HCT116 (cell line): ENCODE measurements around the gene AUTS2. TPM values are rescaled to one million over a fixed set of nuclear protein-coding genes. Genes with fewer than 3 reads are reported as not detected.

Experiments
- ATAC-seq: fragments of 200-7000 bp; cut with Tn5 transposase; 2 replicates; pipeline ENCODE4 v1.9.1; 2020; ENCODE audit warnings: mild to moderate bottlenecking, moderate library complexity
- BruUV-seq: library from RNA; stranded (reverse); fragments of 400-500 nt; replicated peaks from 2 replicates; lab custom pipeline; 2021; lab: Mats Ljungman, UMichigan
- CTCF ChIA-PET: fragments of 300-600 bp; sonication (Branson Sonifier 250); formaldehyde crosslinking; loops from one replicate; lab custom pipeline; 2021; ENCODE audit warnings: antibody characterized with exemption; lab: Charles Lee
- POLR2A ChIA-PET: fragments of 300-600, 350-600 bp; sonication (Branson Sonifier 250); formaldehyde crosslinking; loops from one replicate; lab custom pipeline; 2021; ENCODE audit warnings: antibody characterized with exemption; lab: Charles Lee
- RAD21 ChIA-PET, 2 experiments: fragments of 300-600 bp; sonication (Branson Sonifier 250); formaldehyde crosslinking; loops; one replicate each; lab custom pipeline; 2023; ENCODE audit warnings: low total read pairs in 2 of 2; ENCODE audit not compliant: uncharacterized antibody in 2 of 2, unreplicated experiment in 2 of 2, low non-redundant PET in 1 of 2; lab: Charles Lee
- DNase-seq: peaks from one replicate; pipeline ENCODE4 v3.0.0-alpha.2; 2010; ENCODE audit warnings: low read depth, low spot score
- H2AFZ ChIP-seq: fragments of 200-600 bp; shearing (Covaris generic), sonication (generic); 2 replicates; pipeline ENCODE4 v1.6.1; 2017; ENCODE audit warnings: low read depth, mixed run types, mixed read lengths, antibody characterized with exemption, low read length; ENCODE audit not compliant: poor library complexity, severe bottlenecking
- H3K27ac ChIP-seq: 2 replicates; pipeline ENCODE4 v1.5.1; 2012; ENCODE audit warnings: low read depth, low read length
- H3K27me3 ChIP-seq: fragments of 200-600 bp; sonication (generic); 2 replicates; pipeline ENCODE4 v1.6.1; 2016; ENCODE audit warnings: mixed run types, low read length, mixed read lengths; ENCODE audit not compliant: insufficient read depth
- H3K36me3 ChIP-seq, 2 experiments: fragments of 200-500 bp in 1 of 2; fragments of 200-600 bp in 1 of 2; sonication (Bioruptor generic) in 1 of 2; sonication (generic) in 1 of 2; 2 replicates each; pipeline versions ENCODE4 v1.5.1 to v1.6.1; 2014 to 2016; ENCODE audit warnings: low read length in 2 of 2, inconsistent platforms in 1 of 2, mixed read lengths in 1 of 2, mixed run types in 1 of 2; ENCODE audit not compliant: insufficient read depth in 2 of 2, control insufficient read depth in 1 of 2
- H3K4me1 ChIP-seq, 2 experiments: fragments of 200-600 bp in 1 of 2; sonication (generic) in 1 of 2; 2 replicates each; pipeline versions ENCODE4 v1.5.1 to v1.6.1; 2012 to 2017; ENCODE audit warnings: low read length in 2 of 2, inconsistent platforms in 1 of 2, mild to moderate bottlenecking in 1 of 2, mixed read lengths in 1 of 2, mixed run types in 1 of 2, moderate library complexity in 1 of 2; ENCODE audit not compliant: insufficient read depth in 2 of 2, control insufficient read depth in 1 of 2
- H3K4me2 ChIP-seq: fragments of 200-600 bp; sonication (generic); 2 replicates; pipeline ENCODE4 v1.6.1; 2017; ENCODE audit warnings: mixed run types, low read length, mixed read lengths
- H3K4me3 ChIP-seq, 2 experiments: fragments of 200-600 bp in 1 of 2; sonication (generic) in 1 of 2; replicated peaks in 1 of 2; 2 replicates each; pipeline ENCODE4 v1.5.1; 2011 to 2016; ENCODE audit warnings: low read length in 2 of 2, control low read depth in 1 of 2, low read depth in 1 of 2, mild to moderate bottlenecking in 1 of 2, mixed read lengths in 1 of 2, mixed run types in 1 of 2
- H3K79me2 ChIP-seq: fragments of 200-600 bp; sonication (generic); 2 replicates; pipeline ENCODE4 v1.6.1; 2017; ENCODE audit warnings: mild to moderate bottlenecking, mixed run types, low read length, moderate library complexity, mixed read lengths; ENCODE audit not compliant: insufficient read depth
- H3K9ac ChIP-seq: fragments of 200-600 bp; sonication (generic); 2 replicates; pipeline ENCODE4 v1.6.1; 2016; ENCODE audit warnings: low read length, mixed read lengths
- H3K9me2 ChIP-seq: fragments of 200-600 bp; sonication (generic), shearing (Covaris generic); 2 replicates; pipeline ENCODE4 v1.6.1; 2017; ENCODE audit warnings: mixed run types, mild to moderate bottlenecking, moderate library complexity; ENCODE audit not compliant: insufficient read depth
- H3K9me3 ChIP-seq, 2 experiments: fragments of 200-500 bp in 1 of 2; fragments of 200-600 bp in 1 of 2; sonication (Bioruptor generic) in 1 of 2; sonication (generic) in 1 of 2; 2 replicates each; pipeline ENCODE4 v1.6.1; 2014 to 2017; ENCODE audit warnings: low read length in 2 of 2, mixed read lengths in 2 of 2, inconsistent platforms in 1 of 2, low read depth in 1 of 2, mild to moderate bottlenecking in 1 of 2, mixed run types in 1 of 2, moderate library complexity in 1 of 2; ENCODE audit not compliant: control insufficient read depth in 1 of 2, insufficient read depth in 1 of 2
- H4K20me1 ChIP-seq: fragments of 200-600 bp; sonication (generic), shearing (Covaris generic); 2 replicates; pipeline ENCODE4 v1.6.1; 2017; ENCODE audit warnings: mixed run types, mild to moderate bottlenecking, moderate library complexity; ENCODE audit not compliant: insufficient read depth
- EGR1 ChIP-seq: IDR thresholded peaks from 2 replicates; pipeline ENCODE4 v1.6.1; 2012; ENCODE audit warnings: low read depth
- EZH2 ChIP-seq: fragments of 200-600 bp; sonication (generic); IDR thresholded peaks from 2 replicates; pipeline ENCODE4 v1.6.1; 2017; ENCODE audit warnings: antibody characterized with exemption, mixed run types
- EZH2phosphoT487 ChIP-seq: fragments of 200-600 bp; IDR thresholded peaks from 2 replicates; pipeline ENCODE4 v1.6.1; 2018; ENCODE audit warnings: antibody characterized with exemption, borderline replicate concordance
- FOSL1 ChIP-seq: IDR thresholded peaks from 2 replicates; pipeline ENCODE4 v1.6.1; 2012; ENCODE audit warnings: low read depth
- JUND ChIP-seq: IDR thresholded peaks from 2 replicates; pipeline ENCODE4 v1.6.1; 2012
- POLR2A ChIP-seq: IDR thresholded peaks from 2 replicates; pipeline ENCODE4 v1.7.0; 2011; ENCODE audit warnings: borderline replicate concordance; ENCODE audit not compliant: insufficient read depth, insufficient read length; ENCODE audit errors: extremely low read depth
- POLR2AphosphoS5 ChIP-seq: IDR thresholded peaks from 2 replicates; pipeline ENCODE4 v1.6.1; 2011; ENCODE audit warnings: mild to moderate bottlenecking, low read depth, low read length, moderate library complexity
- RAD21 ChIP-seq: IDR thresholded peaks from 2 replicates; pipeline ENCODE4 v1.6.1; 2012; ENCODE audit warnings: low read depth, mild to moderate bottlenecking
- SIN3A ChIP-seq: IDR thresholded peaks from 2 replicates; pipeline ENCODE4 v1.6.1; 2012; ENCODE audit warnings: low read depth
- SP1 ChIP-seq: IDR thresholded peaks from 2 replicates; pipeline ENCODE4 v1.6.1; 2012; ENCODE audit warnings: low read depth
- SRF ChIP-seq: IDR thresholded peaks from 2 replicates; pipeline ENCODE4 v1.6.1; 2012; ENCODE audit warnings: low read depth
- TCF7L2 ChIP-seq: IDR thresholded peaks from 2 replicates; pipeline ENCODE4 v1.7.0; 2011; ENCODE audit warnings: borderline replicate concordance, inconsistent platforms; ENCODE audit not compliant: insufficient read depth, insufficient read length; ENCODE audit errors: extremely low read depth
- YY1 ChIP-seq: IDR thresholded peaks from 2 replicates; pipeline ENCODE4 v1.6.1; 2011; ENCODE audit warnings: low read length, low read depth, moderate library complexity, mild to moderate bottlenecking; ENCODE audit not compliant: insufficient replicate concordance; ENCODE audit errors: extremely low read depth
- ZFX ChIP-seq: fragments of 450-650 bp; IDR thresholded peaks from 2 replicates; pipeline ENCODE4 v1.6.1; 2017
- ZNF274 ChIP-seq: fragments of 200-500 bp; sonication (Bioruptor generic); IDR thresholded peaks from 2 replicates; pipeline ENCODE4 v1.6.1; 2014; ENCODE audit warnings: mild to moderate bottlenecking, low read depth, low read length, inconsistent platforms
- intact Hi-C: fragments of 100-400 bp; cut with micrococcal nuclease; formaldehyde crosslinking; loops from 2 replicates; pipeline ENCODE4 v1.10.0; 2022
- total RNA-seq: library from RNA; stranded (reverse); gene quantifications from one replicate; pipeline ENCODE4 v1.2.1, GENCODE V29; 2021; ENCODE audit not compliant: unreplicated experiment
- TF ChIP-seq, protein P1 (sequence below): IDR thresholded peaks from 2 replicates; pipeline ENCODE4 v1.6.1; 2012; ENCODE audit warnings: low read depth
- TF ChIP-seq, protein P2 (sequence below): IDR thresholded peaks from 2 replicates; pipeline ENCODE4 v1.6.1; 2012
- TF ChIP-seq, protein P3 (sequence below): IDR thresholded peaks from 2 replicates; pipeline ENCODE4 v1.6.1; 2012

AUTS2 gene
- total RNA-seq, 1 experiment from 2014 or later: 0.93 TPM

DNA sequence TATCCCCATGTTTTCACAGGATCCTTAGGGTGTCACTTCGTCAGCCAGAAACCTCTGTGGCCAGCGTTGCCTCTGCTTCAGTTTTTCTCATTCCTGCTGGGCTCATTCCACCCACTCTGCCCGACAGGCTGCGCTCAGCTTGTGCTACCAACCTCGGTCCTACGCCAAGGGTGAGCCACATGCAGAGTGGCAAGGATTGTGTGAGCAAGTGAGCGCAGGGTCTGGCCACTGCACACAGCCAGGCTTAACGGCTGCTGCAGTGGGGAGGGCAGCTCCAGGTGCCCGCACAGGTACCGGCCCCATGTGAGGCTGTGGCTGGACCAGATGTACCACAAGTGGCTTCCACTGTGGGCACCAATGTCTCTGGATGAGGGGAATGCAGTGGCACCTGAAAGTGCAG lies 329.2 kb downstream of the AUTS2 start:
- no peak for DNase-seq
- no peaks in the 10 kb centered on the region for H3K27me3 ChIP-seq
- intact Hi-C loops: no loop called here

DNA sequence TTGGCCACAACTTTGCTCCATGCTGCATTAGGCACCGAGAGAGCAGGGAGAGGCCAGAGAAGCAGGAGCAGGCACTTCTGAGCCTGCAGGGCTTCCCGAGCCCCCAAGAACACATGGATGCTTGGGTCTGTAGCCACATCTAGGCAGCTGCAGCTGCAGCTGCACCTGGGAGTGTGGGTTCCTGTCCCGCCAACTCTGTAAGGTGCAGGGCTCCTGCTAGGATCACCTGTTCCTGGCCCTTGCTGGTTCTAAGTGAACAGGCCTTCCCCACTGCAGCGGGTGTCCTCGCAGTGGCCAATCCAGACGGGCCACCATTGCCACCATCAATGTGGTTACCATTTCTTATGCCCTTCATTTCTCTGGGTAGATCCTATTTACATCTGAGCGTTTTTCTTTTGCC lies 330.3 kb downstream of the AUTS2 start:
- Histone ChIP-seq H3K4me3 (no peak overlapping the region), H3K9me3 (peaks cover 0 to 17% of the 10 kb centered on the region in 2 experiments; a peak in 2 of 4 replicates), H3K27ac (no peak overlapping the region), H3K9ac (no peak overlapping the region), H3K4me1 (no peaks in the 10 kb centered on the region), H3K4me2 (no peak overlapping the region), H4K20me1 (no peaks in the 10 kb centered on the region), H3K9me2 (no peaks in the 10 kb centered on the region), H2AFZ (no peak overlapping the region), H3K36me3 (no peaks in the 10 kb centered on the region)
- BruUV-seq: no TSS peak
- ATAC-seq (no peak), DNase-seq (no peak)
- RAD21 ChIA-PET: no interaction called here
- POLR2A ChIA-PET: no interaction called here
- TF ChIP-seq SP1 (no peak), ZFX (no peak), EZH2 (no peak), ZNF274 (no peak), FOSL1 (no peak), JUND (no peak), SIN3A (no peak), EZH2phosphoT487 (no peak), EGR1 (no peak), POLR2A (no peak), SRF (no peak), POLR2AphosphoS5 (no peak), RAD21 (no peak)
- TF ChIP-seq, protein P1, sequence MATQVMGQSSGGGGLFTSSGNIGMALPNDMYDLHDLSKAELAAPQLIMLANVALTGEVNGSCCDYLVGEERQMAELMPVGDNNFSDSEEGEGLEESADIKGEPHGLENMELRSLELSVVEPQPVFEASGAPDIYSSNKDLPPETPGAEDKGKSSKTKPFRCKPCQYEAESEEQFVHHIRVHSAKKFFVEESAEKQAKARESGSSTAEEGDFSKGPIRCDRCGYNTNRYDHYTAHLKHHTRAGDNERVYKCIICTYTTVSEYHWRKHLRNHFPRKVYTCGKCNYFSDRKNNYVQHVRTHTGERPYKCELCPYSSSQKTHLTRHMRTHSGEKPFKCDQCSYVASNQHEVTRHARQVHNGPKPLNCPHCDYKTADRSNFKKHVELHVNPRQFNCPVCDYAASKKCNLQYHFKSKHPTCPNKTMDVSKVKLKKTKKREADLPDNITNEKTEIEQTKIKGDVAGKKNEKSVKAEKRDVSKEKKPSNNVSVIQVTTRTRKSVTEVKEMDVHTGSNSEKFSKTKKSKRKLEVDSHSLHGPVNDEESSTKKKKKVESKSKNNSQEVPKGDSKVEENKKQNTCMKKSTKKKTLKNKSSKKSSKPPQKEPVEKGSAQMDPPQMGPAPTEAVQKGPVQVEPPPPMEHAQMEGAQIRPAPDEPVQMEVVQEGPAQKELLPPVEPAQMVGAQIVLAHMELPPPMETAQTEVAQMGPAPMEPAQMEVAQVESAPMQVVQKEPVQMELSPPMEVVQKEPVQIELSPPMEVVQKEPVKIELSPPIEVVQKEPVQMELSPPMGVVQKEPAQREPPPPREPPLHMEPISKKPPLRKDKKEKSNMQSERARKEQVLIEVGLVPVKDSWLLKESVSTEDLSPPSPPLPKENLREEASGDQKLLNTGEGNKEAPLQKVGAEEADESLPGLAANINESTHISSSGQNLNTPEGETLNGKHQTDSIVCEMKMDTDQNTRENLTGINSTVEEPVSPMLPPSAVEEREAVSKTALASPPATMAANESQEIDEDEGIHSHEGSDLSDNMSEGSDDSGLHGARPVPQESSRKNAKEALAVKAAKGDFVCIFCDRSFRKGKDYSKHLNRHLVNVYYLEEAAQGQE: no peak
- TF ChIP-seq, protein P2, sequence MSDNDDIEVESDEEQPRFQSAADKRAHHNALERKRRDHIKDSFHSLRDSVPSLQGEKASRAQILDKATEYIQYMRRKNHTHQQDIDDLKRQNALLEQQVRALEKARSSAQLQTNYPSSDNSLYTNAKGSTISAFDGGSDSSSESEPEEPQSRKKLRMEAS: no peak
- TF ChIP-seq, all 23 proteins: peak for 0
- intact Hi-C loops: no loop called here
- Histone ChIP-seq H3K79me2 (no peaks in the 10 kb centered on the region), H3K27me3 (no peaks in the 10 kb centered on the region)
- CTCF ChIA-PET: no interaction called here

More for the DNA sequence above, 329.2 kb downstream of the AUTS2 start:
- Histone ChIP-seq H3K9ac (no peak overlapping the region), H2AFZ (no peak overlapping the region), H4K20me1 (no peaks in the 10 kb centered on the region), H3K4me2 (no peak overlapping the region), H3K9me3 (peaks cover 0 to 17% of the 10 kb centered on the region in 2 experiments; a peak in 2 of 4 replicates), H3K4me1 (no peaks in the 10 kb centered on the region), H3K36me3 (no peaks in the 10 kb centered on the region), H3K9me2 (no peaks in the 10 kb centered on the region), H3K79me2 (no peaks in the 10 kb centered on the region), H3K27ac (no peak overlapping the region), H3K4me3 (no peak overlapping the region)
- ATAC-seq: no peak
- no TSS peak for BruUV-seq
- TF ChIP-seq EZH2 (no peak), ZFX (no peak), YY1 (no peak), TCF7L2 (no peak), POLR2AphosphoS5 (no peak), SP1 (no peak), SIN3A (no peak), ZNF274 (no peak), RAD21 (no peak)
- TF ChIP-seq, protein P3, sequence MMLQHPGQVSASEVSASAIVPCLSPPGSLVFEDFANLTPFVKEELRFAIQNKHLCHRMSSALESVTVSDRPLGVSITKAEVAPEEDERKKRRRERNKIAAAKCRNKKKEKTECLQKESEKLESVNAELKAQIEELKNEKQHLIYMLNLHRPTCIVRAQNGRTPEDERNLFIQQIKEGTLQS: no peak
- CTCF ChIA-PET: no interaction called here
- POLR2A ChIA-PET: no interaction called here
- RAD21 ChIA-PET: no interaction called here
